HG03108 (cell line): ENCODE results near the gene ZC3H11A.
"Not testable (repeated sequence)": the region's sequence is repeated elsewhere in the genome, so short reads cannot be mapped to it uniquely, and the experiment has no call there.

Experiments used
- ATAC-seq: cut with Tn5 transposase; IDR thresholded peaks from one replicate; pipeline ENCODE4 v1.9.1; 2021; ENCODE audit warnings: moderate library complexity; ENCODE audit not compliant: unreplicated experiment

ZC3H11A gene

GRCh38 chr1:203778789-203779188 lies 16.6 kb upstream of the ZC3H11A start:
- ATAC-seq = no peak

- ATAC-seq = no peak
Observed at GRCh38 chr1:203781962-203782361, 13.5 kb upstream of the ZC3H11A start.

DNA sequence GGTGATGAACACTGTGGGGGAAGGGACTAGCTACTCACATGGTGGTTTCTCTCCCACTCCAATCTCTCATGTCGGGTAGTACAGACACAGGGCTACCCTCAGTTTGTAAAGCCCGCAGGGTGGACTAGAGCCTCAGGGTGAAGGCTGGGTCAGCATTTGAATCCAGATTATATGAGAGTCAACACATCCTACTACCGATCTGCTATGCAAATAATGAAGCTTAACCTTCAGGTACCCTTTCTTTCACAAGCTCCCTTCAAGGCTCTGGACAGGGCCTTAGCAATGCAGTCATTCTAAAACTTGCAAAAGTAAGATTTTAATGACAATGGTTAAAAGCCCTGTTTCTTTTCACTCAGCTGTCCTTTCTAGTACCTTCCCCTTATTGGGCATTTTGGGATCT lies 5.5 kb upstream of the ZC3H11A start:
- ATAC-seq = no peak

DNA sequence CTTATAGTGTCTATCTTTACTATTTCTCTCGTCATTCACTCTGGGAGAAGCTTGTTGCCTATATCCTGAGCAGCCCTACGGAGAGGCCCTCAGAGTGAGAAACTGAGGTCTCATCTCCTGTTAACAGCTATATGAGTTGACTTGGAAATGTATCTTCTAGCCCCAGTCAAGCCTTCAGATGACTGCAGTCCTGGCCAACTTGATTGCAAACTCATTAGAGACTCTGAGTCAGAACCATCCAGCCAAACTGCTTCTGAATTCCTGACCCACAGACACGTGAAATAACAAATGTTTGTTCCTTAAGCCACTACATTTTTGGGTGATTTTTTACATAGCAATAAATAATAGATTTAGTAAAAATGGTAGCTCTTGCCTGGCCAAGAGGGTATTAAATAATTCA lies 3.9 kb upstream of the ZC3H11A start:
- no peak for ATAC-seq

DNA sequence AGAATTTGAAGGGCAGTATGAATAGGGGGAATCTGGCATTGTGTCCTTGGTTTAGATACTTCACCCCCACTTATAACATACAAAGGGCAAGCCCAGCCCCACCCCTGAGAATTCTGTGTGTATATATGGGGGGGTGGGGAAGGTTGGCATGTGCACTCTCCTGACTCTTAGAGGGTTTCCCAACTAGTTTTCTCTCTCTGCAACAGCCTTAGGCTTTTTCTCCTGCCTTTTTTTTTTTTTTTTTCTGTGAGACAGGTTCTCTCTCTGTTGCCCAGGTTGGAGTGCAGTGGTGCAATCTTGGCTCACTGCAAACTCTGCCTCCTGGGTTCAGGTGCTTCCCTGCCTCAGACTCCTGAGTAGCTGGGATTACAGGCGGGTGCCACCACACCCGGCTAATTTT lies 2.9 kb upstream of the ZC3H11A start:
- ATAC-seq = no peak

- ATAC-seq = not testable (repeated sequence)
Observed at GRCh38 chr1:203793561-203793960, 1.9 kb upstream of the ZC3H11A start.

DNA sequence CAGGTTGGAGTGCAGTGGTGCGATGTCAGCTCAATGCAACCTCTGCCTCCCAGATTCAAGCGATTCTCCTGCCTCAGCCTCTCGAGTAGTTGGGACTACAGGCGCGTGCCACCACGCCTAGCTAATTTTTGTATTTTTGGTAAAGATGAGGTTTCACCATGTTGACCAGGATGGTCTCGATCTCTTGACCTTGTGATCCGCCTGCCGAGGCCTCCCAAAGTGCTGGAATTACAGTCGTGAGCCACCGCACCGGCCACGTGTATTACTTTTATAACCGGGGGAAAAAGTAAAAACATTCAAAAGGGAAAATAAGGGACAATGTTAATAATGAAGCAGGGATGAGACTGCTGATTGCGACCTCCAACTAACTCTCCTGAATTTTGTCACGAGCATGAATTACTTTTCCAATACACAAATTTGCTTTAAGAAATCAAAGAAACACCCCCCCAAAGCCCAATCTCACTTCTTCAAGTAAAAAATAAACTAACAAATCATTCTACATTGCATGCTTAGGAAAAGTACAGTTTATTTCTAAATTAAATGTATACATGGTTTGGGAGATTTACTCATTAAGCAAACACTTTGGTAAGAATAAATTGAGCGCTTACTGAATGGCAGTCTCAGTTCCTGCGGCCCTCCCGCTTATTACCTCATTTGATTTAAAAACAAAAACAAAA lies 521 bp upstream of the ZC3H11A start:
- no peak for ATAC-seq

DNA sequence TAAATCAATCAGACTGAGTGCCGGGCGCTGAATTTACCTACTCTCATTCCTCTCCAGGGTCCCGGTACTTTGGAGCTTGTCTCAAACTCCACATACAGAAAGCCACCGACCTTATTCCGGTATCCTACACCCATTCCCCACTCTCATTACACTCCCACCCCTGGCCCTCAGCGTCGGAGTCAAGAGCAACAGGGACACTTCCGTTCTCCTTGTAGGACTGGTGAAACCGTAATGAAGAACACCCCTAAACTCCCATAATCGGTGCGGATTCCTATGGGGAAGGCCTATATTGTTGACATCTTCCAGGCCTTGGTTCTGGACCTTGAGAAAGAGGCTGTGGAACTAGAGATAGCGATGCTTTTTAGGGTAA lies 798 bp downstream of the ZC3H11A start:
- no peak for ATAC-seq

DNA sequence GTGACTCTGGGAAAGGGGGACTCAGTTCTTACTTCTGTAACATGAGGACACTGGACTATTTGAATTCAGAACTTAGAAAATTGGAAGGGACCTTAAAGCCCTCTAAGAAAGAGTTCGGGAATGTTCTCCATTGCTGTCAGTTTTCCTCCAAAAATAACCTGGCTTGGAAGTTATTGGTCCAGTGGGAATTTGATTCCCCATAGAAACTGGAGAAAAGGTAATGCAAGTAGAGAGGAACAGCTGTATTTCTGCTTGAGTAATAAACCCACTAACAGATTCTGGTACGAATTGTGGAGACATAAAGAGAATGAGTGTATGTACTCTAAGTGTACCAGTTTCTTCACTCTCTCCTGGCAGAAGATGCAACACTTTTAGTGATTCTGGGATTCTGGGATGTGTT lies 1.8 kb downstream of the ZC3H11A start:
- ATAC-seq = no peak

GRCh38 chr1:203797948-203798655 lies 2.7 kb downstream of the ZC3H11A start:
- no peak for ATAC-seq

GRCh38 chr1:203799157-203799556 lies 3.7 kb downstream of the ZC3H11A start:
- ATAC-seq = no peak

- ATAC-seq = no peak
Observed at GRCh38 chr1:203799971-203800370, 4.5 kb downstream of the ZC3H11A start.

DNA sequence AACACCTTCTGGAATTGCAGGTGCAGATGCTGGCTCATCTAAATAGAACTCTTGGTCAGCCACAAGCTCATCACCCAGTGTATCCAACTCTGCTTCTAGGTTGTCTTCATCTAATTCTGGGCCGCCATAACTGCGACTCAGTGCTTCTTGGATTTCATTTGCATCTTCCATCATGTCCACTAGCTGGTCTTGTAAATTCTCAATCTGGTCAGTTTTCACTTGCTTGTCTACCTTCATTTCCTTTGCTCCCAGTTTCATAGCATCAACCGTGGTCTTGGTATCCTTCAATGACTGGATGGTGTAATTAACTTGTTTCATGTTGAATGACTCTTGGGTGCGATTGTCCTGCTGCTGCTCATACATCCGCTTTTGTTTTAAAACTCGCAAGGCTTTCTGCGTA lies 10.3 kb downstream of the ZC3H11A start:
- no peak for ATAC-seq

DNA sequence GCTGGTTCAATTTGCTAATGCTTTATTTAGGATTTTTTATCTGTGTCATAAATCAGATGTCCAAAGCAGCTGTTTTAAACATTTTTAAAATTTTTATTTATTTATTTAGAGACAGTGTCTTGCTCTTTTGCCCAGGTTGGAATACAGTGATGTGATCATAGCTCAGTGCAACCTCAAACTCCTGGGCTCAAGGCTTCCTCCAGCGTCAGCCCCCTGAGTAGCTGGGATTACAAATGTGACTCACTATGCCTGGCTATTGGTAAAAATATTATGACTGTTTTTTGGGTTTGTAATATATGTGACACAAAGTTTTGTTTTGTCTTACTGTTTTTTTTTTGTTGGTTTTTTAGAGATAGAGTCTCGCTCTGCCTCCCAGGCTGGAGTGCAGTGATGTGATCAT lies 11.8 kb downstream of the ZC3H11A start:
- ATAC-seq = no peak

GRCh38 chr1:203813581-203814341 lies 18.3 kb downstream of the ZC3H11A start:
- no peak for ATAC-seq

GRCh38 chr1:203818399-203818798 lies 23.0 kb downstream of the ZC3H11A start:
- ATAC-seq = no peak

- ATAC-seq = no peak
Observed at GRCh38 chr1:203823306-203823705, 27.9 kb downstream of the ZC3H11A start.

DNA sequence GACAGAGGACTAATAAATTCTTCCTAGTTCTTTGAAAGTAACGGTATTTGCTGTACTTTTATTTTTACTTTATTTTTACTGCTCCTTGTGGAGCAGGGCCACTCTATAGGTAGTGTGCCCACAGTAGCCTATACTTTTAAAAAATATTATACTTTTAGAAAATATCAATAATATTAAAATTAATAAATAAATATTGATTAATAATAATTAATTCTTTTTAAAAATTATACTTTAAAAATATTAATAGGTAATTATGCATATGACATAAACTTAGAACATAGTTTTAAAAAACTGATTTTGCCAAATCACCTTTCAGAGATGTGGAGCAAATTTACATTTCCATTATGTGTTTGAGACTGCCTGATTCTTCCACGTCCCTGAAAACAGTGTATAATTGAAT lies 30.8 kb downstream of the ZC3H11A start:
- no peak for ATAC-seq

GRCh38 chr1:203828002-203828401 lies 32.6 kb downstream of the ZC3H11A start:
- no peak for ATAC-seq

DNA sequence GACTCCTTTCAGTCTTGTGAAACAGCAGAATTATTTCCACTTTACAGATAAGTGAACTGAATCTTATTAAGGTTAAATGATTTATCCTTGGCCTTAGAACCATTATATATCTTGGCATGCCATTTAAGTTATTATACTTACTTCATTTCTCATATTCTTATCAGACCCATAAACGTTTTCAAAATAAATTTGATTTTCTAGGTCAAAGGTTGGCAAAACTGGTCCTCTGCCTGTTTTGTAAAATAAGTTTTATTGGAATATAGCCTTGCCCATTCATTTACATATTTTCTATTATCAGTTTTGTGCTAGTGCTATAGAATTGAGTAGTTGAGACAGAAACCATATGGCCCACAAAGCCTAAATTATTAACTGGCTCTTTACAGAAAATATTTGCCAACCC lies 33.1 kb downstream of the ZC3H11A start:
- ATAC-seq = no peak

GRCh38 chr1:203829247-203829646 lies 33.8 kb downstream of the ZC3H11A start:
- ATAC-seq = not testable (repeated sequence)

DNA sequence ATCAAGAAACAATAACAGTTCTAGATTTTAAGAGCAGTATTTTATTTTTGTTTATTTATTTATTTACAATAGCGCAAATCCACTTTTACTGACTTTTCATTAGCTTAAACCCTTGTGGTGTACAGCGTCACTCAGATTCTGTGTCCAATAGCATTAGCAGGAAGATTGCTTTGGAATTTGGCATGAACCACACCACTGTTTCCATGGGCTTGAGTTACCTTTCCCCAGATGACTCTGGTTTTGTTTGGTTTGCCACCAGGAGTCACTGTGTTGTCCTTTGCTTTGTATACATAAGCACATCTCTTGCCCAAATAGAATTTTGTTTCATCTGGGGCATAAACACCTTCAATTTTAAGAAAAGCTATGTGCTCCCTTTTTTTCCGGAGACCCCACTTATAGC lies 40.1 kb downstream of the ZC3H11A start:
- ATAC-seq = no peak
